Natural killer cell treated with Interleukin-12 subunit alpha and Interleukin-12 subunit beta and Interleukin-15 and Interleukin-18, amount 100 ng/mL, for 72 hours (primary cell): ENCODE results near the gene GRM1. TPM values are rescaled to one million over a fixed set of nuclear protein-coding genes. Genes with fewer than 3 reads are reported as not detected.
"Not testable (repeated sequence)": the region's sequence is repeated elsewhere in the genome, so short reads cannot be mapped to it uniquely, and the experiment has no call there.

Experiments used
- ATAC-seq, 2 donors: fragments of 150-1000 bp; cut with Tn5 transposase in 1 of 2; sonication (Bioruptor Pico), chemical (Tn5 transposase) in 1 of 2; 2 replicates each; pipeline ENCODE4 v1.10.0; 2021
- DNase-seq: peaks from one replicate; pipeline ENCODE4 v3.0.0; 2022; ENCODE audit warnings: low spot score
- H3K27ac Mint-ChIP-seq, 2 donors: 1 replicate in 1 of 2; 2 replicates in 1 of 2; pipeline ENCODE4 v1.8.0; 2022; ENCODE audit warnings: mixed read lengths in 2 of 2, mild to moderate bottlenecking in 1 of 2, moderate library complexity in 1 of 2
- H3K27me3 Mint-ChIP-seq, 2 donors: 1 replicate in 1 of 2; 2 replicates in 1 of 2; pipeline ENCODE4 v1.8.0; 2022; ENCODE audit warnings: mixed read lengths in 2 of 2
- H3K36me3 Mint-ChIP-seq: one replicate; pipeline ENCODE4 v1.8.0; 2022; ENCODE audit warnings: mixed read lengths
- H3K4me1 Mint-ChIP-seq, 2 donors: 1 replicate in 1 of 2; 2 replicates in 1 of 2; pipeline ENCODE4 v1.8.0; 2022; ENCODE audit warnings: low read depth in 2 of 2, mixed read lengths in 2 of 2, mild to moderate bottlenecking in 1 of 2
- H3K4me3 Mint-ChIP-seq: one replicate; pipeline ENCODE4 v1.8.0; 2022; ENCODE audit warnings: mixed read lengths
- H3K9me3 Mint-ChIP-seq: 2 replicates; pipeline ENCODE4 v1.8.0; 2022; ENCODE audit warnings: mixed read lengths
- total RNA-seq, 2 donors: library from RNA; stranded (reverse); gene quantifications; one replicate each; pipeline ENCODE4 v1.2.3, GENCODE V29; 2022

GRM1 gene
- total RNA-seq, 2 donors from 2014 or later: not detected

DNA sequence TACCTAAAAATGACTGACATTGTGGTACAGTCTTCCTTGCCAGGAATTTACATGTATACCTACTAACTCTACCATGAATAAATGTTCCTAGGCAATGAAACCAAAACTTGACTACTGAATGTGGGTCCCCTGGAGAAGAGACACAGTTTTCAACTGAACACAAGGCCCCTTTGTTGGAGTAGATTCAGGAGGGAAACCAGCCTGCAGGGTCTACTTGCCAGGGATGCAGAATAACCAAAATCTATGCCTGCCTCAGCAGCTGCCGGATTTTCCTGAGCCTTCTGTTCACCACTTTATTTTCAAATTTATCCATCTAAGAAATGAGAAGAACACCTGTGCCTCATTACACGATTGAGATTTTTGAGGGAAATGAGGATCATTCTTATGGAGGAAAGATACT, 211.9 kb downstream of the GRM1 start:
- DNase-seq (no peak), ATAC-seq (no peak)
- Mint-ChIP-seq H3K4me3 (no peak overlapping the region), H3K36me3 (peaks cover 5% of the 10 kb centered on the region), H3K4me1 (no peaks in the 10 kb centered on the region), H3K27me3 (no peaks in the 10 kb centered on the region), H3K27ac (no peak overlapping the region), H3K9me3 (peaks cover 7% of the 10 kb centered on the region)

DNA sequence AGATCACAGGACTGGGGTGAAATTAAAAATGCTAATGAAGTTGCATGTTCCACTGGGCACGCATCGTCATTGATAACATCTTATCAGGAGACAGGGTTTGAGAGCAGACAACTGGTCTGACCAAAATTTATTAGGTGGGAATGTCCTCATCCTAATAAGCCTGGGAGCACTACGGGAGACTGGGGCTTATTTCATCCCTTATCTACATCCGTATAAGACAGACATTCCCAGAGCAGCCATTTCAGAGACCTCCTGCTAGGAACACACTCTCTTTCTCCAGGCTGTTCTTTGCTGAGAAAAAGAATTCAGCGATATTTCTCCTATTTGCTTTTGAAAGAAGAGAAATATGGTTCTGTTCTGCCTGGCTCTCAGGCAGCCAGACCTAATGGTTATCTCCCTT, 214.8 kb downstream of the GRM1 start:
- not testable (repeated sequence) for ATAC-seq, H3K27ac Mint-ChIP-seq, H3K27me3 Mint-ChIP-seq, H3K4me1 Mint-ChIP-seq, DNase-seq, H3K36me3 Mint-ChIP-seq, H3K4me3 Mint-ChIP-seq
- H3K9me3 Mint-ChIP-seq: peaks cover 10% of the 10 kb centered on the region

- DNase-seq: no peak
- Mint-ChIP-seq H3K9me3 (peaks cover 9% of the 10 kb centered on the region), H3K36me3 (peaks cover 5% of the 10 kb centered on the region)
Observed at GRCh38 chr6:146244630-146245143, 215.8 kb downstream of the GRM1 start.

GRCh38 chr6:146246028-146246427, 217.2 kb downstream of the GRM1 start:
- Mint-ChIP-seq H3K36me3 (peaks cover 5% of the 10 kb centered on the region), H3K4me1 (no peaks in the 10 kb centered on the region), H3K27me3 (no peaks in the 10 kb centered on the region), H3K27ac (no peak overlapping the region), H3K9me3 (peaks cover 9% of the 10 kb centered on the region), H3K4me3 (no peak overlapping the region)
- ATAC-seq: no peak
- DNase-seq: no peak

More at GRCh38 chr6:146244630-146245143, 215.8 kb downstream of the GRM1 start:
- ATAC-seq: no peak
- Mint-ChIP-seq H3K4me1 (no peaks in the 10 kb centered on the region), H3K27ac (no peak overlapping the region), H3K27me3 (no peaks in the 10 kb centered on the region), H3K4me3 (no peak overlapping the region)

DNA sequence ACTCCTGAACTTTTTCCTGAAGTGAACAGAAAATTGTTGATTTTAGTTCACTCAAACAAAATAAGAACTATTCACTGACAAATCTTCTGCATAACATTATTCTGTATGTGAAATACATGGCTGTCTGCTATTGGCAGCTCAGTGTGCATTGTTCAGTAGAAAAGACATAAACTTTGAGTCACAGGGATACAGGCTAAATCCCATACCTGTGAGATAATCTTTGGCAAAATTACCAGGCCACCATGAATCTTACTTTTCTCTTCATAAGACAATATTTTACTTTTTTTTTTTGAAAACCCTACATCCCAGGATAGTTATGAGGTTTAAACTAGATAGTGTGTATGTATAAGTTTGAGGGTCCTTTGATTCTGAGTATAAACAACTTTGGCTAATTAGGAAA, 224.8 kb downstream of the GRM1 start:
- Mint-ChIP-seq H3K27ac (no peak overlapping the region), H3K4me1 (no peaks in the 10 kb centered on the region), H3K27me3 (no peaks in the 10 kb centered on the region), H3K9me3 (peaks cover 5% of the 10 kb centered on the region), H3K4me3 (no peak overlapping the region), H3K36me3 (no peaks in the 10 kb centered on the region)
- no peak for ATAC-seq
- no peak for DNase-seq

DNA sequence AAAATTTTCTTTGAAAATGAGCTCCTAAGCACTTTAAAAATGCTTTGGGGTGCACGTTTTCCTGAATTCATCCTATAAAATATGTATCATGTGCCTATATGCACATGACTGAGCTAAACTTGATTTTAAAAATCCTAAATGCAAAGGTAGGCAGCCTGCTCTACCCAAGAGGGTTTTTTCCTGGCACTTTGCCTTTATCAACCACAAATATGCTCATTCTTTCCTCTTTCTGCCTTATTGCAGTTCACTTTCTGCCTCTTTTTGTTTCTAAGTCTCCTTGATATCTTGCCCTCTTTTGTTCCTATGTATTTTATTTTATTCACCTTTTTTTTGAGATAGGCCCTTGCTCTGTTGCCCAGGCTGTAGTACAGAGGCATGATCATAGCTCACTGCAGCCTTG, 229.3 kb downstream of the GRM1 start:
- Mint-ChIP-seq H3K4me3 (no peak overlapping the region), H3K36me3 (no peaks in the 10 kb centered on the region), H3K4me1 (no peaks in the 10 kb centered on the region), H3K27me3 (no peaks in the 10 kb centered on the region), H3K9me3 (no peaks in the 10 kb centered on the region), H3K27ac (no peak overlapping the region)
- ATAC-seq (no peak), DNase-seq (no peak)

GRCh38 chr6:146260886-146261285, 232.0 kb downstream of the GRM1 start:
- Mint-ChIP-seq H3K9me3 (peaks cover 5% of the 10 kb centered on the region), H3K4me1 (no peaks in the 10 kb centered on the region), H3K4me3 (no peak overlapping the region), H3K27me3 (no peaks in the 10 kb centered on the region), H3K27ac (no peak overlapping the region), H3K36me3 (no peaks in the 10 kb centered on the region)
- ATAC-seq: no peak
- DNase-seq: no peak

GRCh38 chr6:146265056-146265455, 236.2 kb downstream of the GRM1 start:
- H3K4me3 Mint-ChIP-seq: no peak overlapping the region
- H3K9me3 Mint-ChIP-seq: peaks cover 17% of the 10 kb centered on the region
- ATAC-seq (no peak), DNase-seq (no peak)
- no peak overlapping the region for H3K27ac Mint-ChIP-seq
- no peaks in the 10 kb centered on the region for H3K27me3 Mint-ChIP-seq
- H3K36me3 Mint-ChIP-seq: no peaks in the 10 kb centered on the region
- no peaks in the 10 kb centered on the region for H3K4me1 Mint-ChIP-seq

GRCh38 chr6:146267447-146267846, 238.6 kb downstream of the GRM1 start:
- no peaks in the 10 kb centered on the region for H3K27me3 Mint-ChIP-seq
- no peaks in the 10 kb centered on the region for H3K36me3 Mint-ChIP-seq
- no peak for DNase-seq
- peaks cover 20% of the 10 kb centered on the region for H3K9me3 Mint-ChIP-seq
- no peaks in the 10 kb centered on the region for H3K4me1 Mint-ChIP-seq
- ATAC-seq: no peak
- H3K4me3 Mint-ChIP-seq: no peak overlapping the region
- no peak overlapping the region for H3K27ac Mint-ChIP-seq

DNA sequence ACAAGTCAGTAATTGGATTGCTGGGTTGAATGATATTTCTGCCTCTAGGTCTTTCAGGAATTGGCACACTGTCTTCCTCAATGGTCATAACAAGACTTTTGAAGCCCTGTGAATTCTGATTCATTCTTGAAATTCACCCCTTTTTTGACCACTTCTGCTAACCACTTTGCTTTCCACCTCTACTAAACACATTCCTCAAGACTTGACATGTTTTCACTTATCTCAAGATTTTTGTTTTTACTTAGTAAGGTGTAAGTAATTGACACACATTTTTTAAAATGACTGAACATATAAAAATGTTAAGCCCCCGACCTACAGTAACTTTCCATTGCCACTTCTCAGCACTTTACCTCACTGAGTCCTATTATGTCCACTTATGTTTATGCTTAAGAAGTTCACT, 239.1 kb downstream of the GRM1 start:
- H3K9me3 Mint-ChIP-seq: peaks cover 21% of the 10 kb centered on the region
- no peak overlapping the region for H3K27ac Mint-ChIP-seq
- H3K36me3 Mint-ChIP-seq: no peaks in the 10 kb centered on the region
- no peaks in the 10 kb centered on the region for H3K4me1 Mint-ChIP-seq
- DNase-seq (no peak), ATAC-seq (no peak)
- no peaks in the 10 kb centered on the region for H3K27me3 Mint-ChIP-seq
- no peak overlapping the region for H3K4me3 Mint-ChIP-seq

GRCh38 chr6:146269482-146269881, 240.6 kb downstream of the GRM1 start:
- Mint-ChIP-seq H3K36me3 (no peaks in the 10 kb centered on the region), H3K4me3 (no peak overlapping the region), H3K9me3 (peaks cover 21% of the 10 kb centered on the region), H3K4me1 (no peaks in the 10 kb centered on the region), H3K27ac (no peak overlapping the region), H3K27me3 (no peaks in the 10 kb centered on the region)
- DNase-seq: no peak
- no peak for ATAC-seq

DNA sequence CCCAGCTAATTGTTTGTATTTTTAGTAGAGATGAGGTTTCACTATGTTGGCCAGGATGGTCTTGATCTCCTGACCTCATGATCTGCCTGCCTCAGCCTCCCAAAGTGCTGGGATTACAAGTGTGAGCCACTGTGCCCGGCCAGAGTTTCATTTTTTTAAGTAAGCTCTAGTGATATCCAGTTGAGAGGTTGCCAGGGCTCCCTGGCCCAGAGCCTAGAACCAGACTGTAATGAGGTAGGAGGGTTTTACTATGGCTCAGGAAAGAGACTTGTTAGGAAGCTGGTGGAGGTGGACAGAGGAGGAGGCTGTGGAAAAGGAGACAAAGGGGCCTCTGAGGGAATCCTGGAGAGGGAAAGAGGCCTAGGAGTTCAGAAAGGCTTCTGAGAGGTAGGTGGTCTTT, 242.3 kb downstream of the GRM1 start:
- not testable (repeated sequence) for DNase-seq, H3K36me3 Mint-ChIP-seq, H3K4me3 Mint-ChIP-seq, ATAC-seq, H3K27ac Mint-ChIP-seq, H3K27me3 Mint-ChIP-seq, H3K4me1 Mint-ChIP-seq
- H3K9me3 Mint-ChIP-seq: peaks cover 16% of the 10 kb centered on the region

DNA sequence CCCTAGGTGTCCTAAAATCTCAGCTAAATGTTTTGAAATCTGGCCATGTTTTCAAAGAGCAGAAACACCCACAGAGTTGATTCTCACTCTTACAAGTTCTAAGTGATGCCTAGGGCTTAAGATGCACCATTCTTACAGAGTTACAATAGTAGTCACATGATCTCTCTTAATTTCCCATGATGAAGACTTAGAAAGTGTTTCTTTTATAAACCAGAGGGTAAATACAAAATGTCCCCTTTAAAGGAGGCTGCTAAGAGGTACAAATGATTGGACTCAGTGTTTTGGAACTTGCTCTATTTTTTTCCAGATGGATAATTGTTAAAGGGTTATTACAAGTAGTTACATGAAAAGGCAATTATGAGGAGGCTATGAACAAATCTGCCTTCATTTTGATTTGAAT, 244.6 kb downstream of the GRM1 start:
- no peaks in the 10 kb centered on the region for H3K4me1 Mint-ChIP-seq
- H3K27ac Mint-ChIP-seq: no peak overlapping the region
- DNase-seq (no peak), ATAC-seq (no peak)
- H3K9me3 Mint-ChIP-seq: peaks cover 4% of the 10 kb centered on the region
- H3K4me3 Mint-ChIP-seq: no peak overlapping the region
- no peaks in the 10 kb centered on the region for H3K36me3 Mint-ChIP-seq
- no peaks in the 10 kb centered on the region for H3K27me3 Mint-ChIP-seq

GRCh38 chr6:146277142-146277541, 248.3 kb downstream of the GRM1 start:
- Mint-ChIP-seq H3K4me1 (no peaks in the 10 kb centered on the region), H3K36me3 (no peaks in the 10 kb centered on the region)
- ATAC-seq: no peak

GRCh38 chr6:146281651-146282362, 252.9 kb downstream of the GRM1 start:
- Mint-ChIP-seq H3K27me3 (no peaks in the 10 kb centered on the region), H3K4me1 (no peaks in the 10 kb centered on the region), H3K36me3 (no peaks in the 10 kb centered on the region), H3K9me3 (no peaks in the 10 kb centered on the region), H3K27ac (no peak overlapping the region), H3K4me3 (no peak overlapping the region)
- DNase-seq: no peak
- no peak for ATAC-seq

More at GRCh38 chr6:146277142-146277541, 248.3 kb downstream of the GRM1 start:
- no peak for DNase-seq
- no peaks in the 10 kb centered on the region for H3K27me3 Mint-ChIP-seq
- H3K4me3 Mint-ChIP-seq: no peak overlapping the region
- H3K27ac Mint-ChIP-seq: no peak overlapping the region
- peaks cover 4% of the 10 kb centered on the region for H3K9me3 Mint-ChIP-seq
